ENCODE data around the gene ZDHHC24.

The ZDHHC24 gene

DNA sequence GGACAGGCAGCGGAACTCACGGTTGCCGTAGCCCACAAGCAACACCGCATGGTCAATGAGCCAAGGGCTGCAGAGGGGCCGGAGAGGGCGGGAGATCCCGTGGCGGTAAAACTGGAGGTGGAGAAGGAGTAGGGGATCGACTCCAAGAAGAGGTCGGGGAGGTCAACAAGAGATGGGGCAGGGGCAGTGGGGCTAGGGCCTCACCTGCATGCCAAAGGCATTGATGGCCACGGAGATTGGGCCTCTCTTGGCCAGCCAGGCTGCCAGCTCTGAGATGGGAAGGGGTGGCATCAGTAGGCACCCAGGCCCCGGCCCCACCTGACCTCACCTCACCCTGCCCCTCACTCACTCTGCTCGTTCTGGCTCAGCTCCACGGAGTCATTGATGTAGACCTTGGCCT, 18.7 kb upstream of the ZDHHC24 start:
- TF ChIP-seq, protein P1, sequence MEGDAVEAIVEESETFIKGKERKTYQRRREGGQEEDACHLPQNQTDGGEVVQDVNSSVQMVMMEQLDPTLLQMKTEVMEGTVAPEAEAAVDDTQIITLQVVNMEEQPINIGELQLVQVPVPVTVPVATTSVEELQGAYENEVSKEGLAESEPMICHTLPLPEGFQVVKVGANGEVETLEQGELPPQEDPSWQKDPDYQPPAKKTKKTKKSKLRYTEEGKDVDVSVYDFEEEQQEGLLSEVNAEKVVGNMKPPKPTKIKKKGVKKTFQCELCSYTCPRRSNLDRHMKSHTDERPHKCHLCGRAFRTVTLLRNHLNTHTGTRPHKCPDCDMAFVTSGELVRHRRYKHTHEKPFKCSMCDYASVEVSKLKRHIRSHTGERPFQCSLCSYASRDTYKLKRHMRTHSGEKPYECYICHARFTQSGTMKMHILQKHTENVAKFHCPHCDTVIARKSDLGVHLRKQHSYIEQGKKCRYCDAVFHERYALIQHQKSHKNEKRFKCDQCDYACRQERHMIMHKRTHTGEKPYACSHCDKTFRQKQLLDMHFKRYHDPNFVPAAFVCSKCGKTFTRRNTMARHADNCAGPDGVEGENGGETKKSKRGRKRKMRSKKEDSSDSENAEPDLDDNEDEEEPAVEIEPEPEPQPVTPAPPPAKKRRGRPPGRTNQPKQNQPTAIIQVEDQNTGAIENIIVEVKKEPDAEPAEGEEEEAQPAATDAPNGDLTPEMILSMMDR (IDR thresholded peaks at IDR 0.05; ENCODE audit: borderline replicate concordance, insufficient read depth, low read depth, low read length) = no peak
- H3K4me3 ChIP-seq (ENCODE audit: low read depth, low read length) = no peak overlapping the region

DNA sequence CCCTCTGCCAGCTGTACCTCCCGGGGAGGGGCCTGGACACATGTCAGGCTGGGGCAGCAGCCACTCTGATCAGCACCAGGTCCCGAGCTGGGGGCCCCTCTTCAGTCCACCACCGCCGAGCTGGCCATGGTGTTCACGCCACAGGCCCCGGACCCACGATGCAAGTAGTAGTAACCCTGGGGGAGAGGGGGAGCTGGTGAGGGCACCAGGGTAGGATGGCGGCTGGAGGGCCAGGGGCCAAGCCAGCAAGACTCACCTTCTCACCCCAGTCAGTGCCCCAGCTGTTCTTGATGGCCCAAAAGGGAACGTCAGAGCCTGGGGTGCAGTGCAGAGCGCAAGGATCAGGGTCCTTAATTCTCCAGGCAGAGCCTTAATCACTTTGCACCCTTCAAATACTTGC, 18.0 kb upstream of the ZDHHC24 start:
- no peak overlapping the region for H3K4me3 ChIP-seq (ENCODE audit: low read depth, low read length)
- TF ChIP-seq, protein P1 (IDR thresholded peaks at IDR 0.05; ENCODE audit: borderline replicate concordance, insufficient read depth, low read depth, low read length) = no peak

DNA sequence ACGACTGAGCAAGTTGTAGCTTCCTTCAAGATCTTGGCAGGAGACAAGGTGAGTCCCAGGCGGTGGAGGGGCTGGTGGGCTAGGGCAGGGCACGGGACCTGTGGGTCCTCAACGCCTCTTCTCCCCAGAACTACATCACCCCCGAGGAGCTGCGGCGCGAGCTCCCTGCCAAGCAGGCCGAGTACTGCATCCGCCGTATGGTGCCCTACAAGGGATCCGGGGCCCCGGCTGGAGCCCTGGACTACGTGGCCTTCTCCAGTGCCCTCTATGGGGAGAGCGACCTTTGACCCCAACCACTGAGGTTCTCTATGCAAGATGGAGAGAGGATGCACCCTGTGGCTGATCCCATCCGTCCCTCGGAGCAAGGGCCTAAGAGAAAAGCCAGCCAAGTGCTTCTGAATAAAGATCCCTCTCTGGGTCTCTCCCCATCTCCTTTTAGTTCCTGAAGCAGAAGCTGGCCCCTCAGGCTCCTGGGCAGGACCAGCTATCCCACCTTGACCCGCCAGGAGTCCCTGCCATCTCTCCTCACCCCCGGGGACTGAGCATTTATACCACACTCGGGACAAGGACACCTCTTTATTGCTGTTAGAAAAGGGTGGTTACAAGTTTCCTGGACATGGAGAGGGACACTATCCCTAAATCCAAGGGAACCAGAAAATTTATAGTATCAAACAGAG, 17.2 kb upstream of the ZDHHC24 start:
- TF ChIP-seq, protein P1 (IDR thresholded peaks at IDR 0.05; ENCODE audit: borderline replicate concordance, insufficient read depth, low read depth, low read length) = no peak

DNA sequence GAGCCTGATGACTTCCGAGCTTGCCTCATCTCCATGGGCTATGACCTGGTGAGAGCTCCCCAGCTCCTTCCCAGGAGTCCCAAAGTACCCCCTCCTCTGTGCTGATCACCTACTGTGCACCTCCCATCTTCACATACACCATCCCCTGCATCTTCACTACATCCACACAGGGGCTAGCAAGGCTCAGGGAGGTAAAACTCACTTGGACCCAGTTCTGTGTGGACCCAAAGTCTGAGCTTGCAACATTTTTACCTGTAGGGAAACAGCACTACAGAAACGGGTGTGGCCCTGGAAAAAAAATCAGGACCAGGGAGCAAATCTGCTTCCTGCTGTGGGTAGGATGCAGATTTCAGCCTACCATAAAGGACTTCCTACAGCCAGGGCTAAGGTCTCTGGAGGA, 16.4 kb upstream of the ZDHHC24 start:
- no peak overlapping the region for H3K4me3 ChIP-seq (ENCODE audit: low read depth, low read length)
- TF ChIP-seq, protein P1 (IDR thresholded peaks at IDR 0.05; ENCODE audit: borderline replicate concordance, insufficient read depth, low read depth, low read length) = no peak

More for the DNA sequence above, 17.2 kb upstream of the ZDHHC24 start:
- no peak overlapping the region for H3K4me3 ChIP-seq (ENCODE audit: low read depth, low read length)

DNA sequence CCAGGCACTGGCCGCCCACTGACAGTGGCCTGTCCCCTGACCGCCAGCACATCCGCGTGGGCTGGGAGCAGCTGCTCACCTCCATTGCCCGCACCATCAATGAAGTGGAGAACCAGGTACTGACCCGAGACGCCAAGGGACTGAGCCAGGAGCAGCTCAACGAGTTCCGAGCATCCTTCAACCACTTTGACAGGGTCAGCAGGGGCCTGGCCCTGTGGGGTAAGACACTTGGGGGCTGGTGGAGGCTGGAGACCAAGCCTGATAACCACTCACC, 16.1 kb upstream of the ZDHHC24 start:
- H3K4me3 ChIP-seq (ENCODE audit: low read depth, low read length) = no peak overlapping the region
- TF ChIP-seq, protein P1 (IDR thresholded peaks at IDR 0.05; ENCODE audit: borderline replicate concordance, insufficient read depth, low read depth, low read length) = no peak

DNA sequence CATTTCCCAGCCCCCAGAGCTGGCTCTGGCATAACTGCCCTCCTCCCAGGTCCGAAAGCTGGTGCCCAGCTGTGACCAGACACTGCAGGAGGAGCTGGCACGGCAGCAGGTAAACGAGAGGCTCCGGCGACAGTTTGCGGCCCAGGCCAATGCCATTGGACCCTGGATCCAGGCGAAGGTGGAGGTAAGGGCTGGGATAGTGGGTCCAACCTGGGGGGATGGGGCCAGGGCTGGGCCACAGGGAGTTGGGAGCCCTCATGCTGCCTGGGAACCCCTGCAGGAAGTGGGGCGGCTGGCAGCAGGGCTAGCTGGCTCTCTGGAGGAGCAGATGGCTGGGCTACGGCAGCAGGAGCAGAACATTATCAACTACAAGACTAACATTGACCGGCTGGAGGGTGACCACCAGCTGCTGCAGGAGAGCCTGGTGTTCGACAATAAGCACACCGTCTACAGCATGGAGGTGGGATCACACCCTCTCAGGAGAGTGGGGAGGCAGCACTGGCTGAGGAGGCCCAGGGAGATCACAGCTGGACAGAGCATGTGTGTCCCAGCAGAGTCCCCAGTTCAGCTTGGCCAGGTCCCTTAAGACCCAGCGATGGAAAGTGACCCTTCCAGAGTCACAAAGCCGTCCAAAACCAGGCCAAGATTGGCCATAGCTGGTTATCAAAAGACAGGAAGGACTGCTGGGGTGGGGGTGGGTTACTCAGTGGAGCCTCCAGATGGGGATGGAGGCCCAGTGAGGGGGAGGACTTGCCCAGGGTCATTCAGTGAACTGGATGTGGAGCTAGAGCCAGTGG, 15.5 kb upstream of the ZDHHC24 start:
- TF ChIP-seq, protein P1 (IDR thresholded peaks at IDR 0.05; ENCODE audit: borderline replicate concordance, insufficient read depth, low read depth, low read length) = no peak
- H3K4me3 ChIP-seq (ENCODE audit: low read depth, low read length) = no peak overlapping the region

Measured in GM12875 (cell line).